Measurements from ENCODE around the gene CHRM5.

Gene CHRM5

DNA sequence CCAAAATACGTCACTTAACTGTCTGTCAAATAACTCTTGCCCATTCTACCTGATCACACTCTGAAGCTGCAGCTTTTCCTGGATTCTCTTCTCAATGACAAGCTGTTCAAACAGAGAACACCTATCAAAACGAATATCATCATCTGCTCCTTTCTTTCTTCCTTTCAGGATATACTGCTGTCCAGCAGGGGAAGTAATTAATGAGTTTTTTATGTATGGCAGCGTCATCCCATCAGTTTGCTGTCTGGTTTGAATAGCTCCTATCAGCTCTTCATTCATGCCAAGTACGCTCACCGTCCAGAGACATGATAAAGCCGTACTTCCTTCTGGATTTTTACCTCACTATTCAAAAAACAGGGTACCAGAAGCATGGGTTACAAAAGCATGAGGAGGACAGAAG lies at the start of gene CHRM5:
CHRM5 (plus strand) TSS at position 274 of the 400 bp plus-strand sequence. CDS start 94,221 bp downstream, outside the sequence.
- DNase-seq = peak; percentile 4

DNA sequence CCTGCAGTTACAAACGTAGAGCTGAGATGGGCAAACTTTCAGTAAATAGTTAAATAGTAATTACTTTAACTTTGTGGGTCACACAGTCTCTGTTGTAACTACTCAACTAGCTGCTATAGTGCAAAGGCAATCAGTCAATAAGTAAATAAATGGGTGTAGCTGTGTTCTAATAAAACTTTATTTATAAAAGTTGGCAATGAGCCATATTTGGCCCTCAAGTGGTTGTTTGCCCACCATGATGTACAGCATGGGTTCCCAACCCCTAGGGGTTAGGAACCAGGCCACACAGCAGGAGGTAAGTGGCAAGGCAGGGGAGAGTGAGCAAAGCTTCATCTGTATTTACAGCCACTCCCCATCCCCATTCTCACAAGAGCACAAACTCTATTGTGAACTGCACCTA lies 44.9 kb upstream of the CHRM5 start:
- no peak for DNase-seq

DNA sequence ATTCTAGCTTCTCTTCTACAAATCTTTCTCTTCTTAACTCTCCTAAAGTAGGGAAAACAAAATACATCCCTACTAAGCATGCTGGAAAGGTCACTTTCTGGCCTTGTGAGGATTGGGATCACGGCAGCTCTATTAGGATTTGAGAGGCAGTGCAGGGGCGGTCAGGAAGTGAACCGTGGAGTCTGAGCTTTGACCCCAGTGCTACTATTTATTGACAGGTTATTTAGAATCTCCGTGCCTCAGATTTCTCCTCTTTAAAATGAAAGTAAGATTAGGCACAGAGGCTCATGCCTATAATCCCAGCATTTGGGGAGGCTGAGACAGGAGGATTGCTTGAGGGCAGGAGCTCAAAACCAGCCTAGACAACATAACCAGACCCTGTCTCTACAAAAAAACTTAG lies 42.0 kb upstream of the CHRM5 start:
- no peak for DNase-seq

DNA sequence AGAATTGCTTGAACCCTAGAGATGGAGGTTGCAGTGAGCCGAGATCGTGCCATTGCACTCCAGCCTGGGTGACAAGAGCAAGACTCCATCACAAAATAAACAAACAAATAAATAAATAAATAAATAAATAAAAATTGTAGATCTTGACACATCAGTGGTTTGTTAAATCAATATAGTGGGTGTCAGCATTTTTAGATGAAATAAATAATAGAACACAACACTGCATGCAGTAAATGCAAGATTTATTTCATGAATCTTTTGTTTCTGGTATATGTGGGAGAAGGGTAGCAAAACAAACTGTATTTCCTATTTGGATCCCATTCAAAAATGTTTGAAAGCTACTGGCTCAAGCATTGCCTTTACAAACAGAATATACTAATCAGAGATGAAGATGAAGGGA lies 35.6 kb upstream of the CHRM5 start:
- no peak for DNase-seq

DNA sequence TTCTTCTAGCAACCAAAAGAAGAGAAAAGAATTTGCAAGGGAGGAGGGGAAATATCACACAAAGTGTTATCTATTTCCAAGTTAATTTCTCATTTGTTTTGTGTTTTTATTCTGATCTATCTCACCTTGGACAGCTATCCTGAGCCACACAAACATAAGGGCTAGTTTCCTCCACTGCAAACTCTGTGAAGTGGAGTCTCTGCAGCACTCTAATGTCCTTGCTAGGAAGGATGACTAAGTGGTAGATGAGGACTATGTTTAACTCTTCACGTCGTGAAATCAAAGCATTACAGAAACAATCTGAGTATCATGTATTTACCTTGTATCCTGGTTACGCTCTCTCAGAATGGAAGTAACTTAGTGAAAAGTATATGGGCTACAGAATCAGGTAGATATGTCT lies 33.9 kb upstream of the CHRM5 start:
- no peak for DNase-seq

DNA sequence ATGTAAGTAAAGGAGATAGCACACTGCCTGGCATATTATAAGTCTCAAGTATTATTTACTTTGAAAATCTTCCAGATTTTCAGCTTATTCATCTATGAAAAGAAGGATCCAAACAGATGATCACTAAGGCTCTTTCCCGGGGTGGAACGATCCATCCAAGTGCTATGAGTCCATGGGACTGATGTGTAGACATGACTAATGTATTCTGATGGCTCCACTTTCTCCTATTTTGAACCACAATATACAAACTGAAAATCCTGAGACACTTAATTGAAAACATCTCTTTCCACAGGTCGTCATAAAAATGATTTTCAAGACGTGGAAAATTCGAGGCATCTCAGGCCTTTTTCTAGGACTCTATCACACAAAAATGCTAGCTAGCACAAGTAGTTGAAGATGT lies 33.4 kb upstream of the CHRM5 start:
- no peak for DNase-seq

DNA sequence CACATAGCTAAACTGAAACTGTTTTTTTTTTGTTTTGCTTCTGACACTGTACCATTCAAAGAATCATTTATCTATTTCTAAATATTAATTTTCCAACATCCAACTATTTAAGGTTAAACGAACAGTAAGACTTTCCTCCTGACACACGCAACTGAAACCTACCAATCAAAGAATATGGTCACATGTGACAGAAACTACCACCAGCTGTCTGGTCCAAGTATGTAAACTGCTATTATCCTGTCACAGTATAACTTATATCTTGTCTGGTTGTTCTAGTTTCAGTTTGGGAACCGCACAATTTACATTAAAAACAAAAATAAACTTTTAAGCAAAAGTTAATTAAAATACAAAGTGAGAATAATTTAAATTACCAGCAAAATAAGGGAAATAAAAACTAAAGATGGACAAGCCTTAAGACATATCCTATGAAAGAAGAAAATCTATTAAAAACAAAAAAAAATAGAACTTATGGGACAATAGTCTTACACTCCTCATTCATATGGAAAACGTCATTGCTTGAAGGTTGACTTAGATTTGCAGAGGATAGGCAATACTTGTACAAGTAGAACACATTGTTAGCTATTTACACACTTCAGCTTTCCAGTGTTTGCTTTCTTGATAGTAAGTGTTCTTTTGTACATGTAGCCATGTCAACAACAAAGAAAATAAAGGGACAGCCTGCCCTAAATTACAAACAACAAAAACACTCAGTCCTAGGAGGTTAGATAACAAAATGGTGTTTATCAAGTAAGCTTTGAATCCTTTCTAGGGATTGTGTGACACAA lies 26.8 kb upstream of the CHRM5 start:
- no peak for DNase-seq

GRCh38 chr15:33946152-33946551 lies 22.1 kb upstream of the CHRM5 start:
- no peak for DNase-seq

DNA sequence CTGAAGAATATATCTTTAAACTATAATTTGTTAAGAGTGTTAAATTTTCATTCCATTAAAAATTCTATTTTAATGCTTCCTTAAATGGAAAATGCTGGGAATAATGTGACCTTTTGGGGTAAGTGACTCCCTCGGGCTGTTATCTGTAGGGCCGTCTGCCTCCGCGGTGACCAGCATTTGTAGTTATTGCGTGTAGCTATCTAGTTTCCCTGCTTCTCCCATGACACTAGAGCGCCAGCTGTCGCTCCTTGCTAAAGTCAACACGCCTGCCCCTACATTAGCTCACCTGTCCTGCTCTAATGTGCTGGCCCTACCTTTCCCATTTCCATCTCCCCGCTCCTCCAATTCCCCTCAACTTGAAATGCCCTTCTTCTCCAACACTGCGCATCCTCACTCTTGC lies 12.4 kb upstream of the CHRM5 start:
- peak; percentile 42 for DNase-seq

- no peak for DNase-seq
Measured at GRCh38 chr15:33956397-33956796, 11.9 kb upstream of the CHRM5 start.

DNA sequence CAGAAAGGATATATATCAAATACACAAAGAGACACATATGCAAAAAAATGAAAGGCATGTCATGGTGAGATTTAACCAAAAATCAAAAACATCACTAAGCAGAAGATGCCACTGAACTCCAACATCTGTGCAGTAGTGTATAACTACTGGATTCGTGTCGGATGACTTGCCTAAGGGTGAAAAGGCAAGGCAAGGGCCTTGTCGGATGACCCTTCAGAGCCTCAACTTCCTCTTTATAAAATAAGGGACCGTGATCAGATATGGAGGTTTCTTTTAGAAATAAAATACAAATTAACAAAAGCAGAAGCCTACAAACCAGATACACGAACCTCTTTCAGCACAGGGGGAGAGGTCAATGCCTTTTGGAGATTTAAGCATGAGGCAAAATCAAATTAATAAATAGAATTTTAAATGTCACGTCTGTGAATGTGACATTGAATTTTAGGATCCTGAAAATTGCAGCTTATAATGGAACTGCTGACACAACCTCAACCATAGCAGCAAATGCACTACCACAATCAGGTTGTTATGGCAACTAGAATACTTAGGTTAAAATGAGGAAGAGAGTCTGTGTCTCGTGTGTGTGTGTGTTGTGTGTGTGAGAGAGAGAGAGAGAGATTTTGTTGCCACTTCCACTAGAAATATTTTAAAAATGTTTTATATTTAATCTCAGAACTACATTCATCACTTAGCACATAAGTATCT lies 8.3 kb upstream of the CHRM5 start:
- no peak for DNase-seq

DNA sequence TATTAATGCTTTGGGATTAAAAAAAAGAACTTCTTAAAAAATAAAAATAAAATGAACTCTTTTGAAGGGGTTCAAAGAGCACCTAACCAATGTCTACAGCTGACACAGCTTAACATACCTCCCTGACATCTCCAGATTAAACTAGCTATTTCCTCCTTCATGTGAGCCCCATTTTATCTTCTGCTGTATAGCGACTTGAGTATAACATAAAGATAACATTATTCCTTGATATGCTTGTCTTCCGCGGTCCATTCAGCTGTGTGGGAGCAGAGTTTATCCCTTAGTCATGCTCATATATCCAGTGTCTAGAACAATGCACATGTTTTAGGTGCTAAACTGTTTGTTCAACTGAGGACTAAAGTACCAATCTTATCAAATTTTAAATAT lies 7.8 kb upstream of the CHRM5 start:
- no peak for DNase-seq

- DNase-seq = peak; percentile 5
Measured at GRCh38 chr15:33963831-33964664, 4.2 kb upstream of the CHRM5 start.

- DNase-seq = no peak
Measured at GRCh38 chr15:33964665-33965040, 3.6 kb upstream of the CHRM5 start.

DNA sequence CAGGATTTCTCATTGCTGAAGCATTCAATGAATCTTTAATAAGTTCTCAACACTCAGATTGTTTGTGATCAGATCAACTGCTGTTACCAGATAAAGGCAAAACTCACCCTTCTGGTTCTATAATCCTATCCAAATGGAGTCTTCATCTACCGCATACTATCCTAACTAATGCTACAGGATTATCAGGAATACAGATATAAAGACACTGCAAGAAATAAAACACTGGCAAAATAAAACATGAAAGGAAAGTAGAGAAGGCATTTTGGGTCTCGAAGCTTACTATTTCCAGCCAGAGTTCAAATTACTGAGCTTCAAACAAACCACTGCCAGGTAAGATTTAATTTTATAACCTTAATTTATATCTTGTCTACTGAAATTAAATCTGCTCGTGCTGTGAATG lies 524 bp downstream of the CHRM5 start:
- DNase-seq = no peak

DNA sequence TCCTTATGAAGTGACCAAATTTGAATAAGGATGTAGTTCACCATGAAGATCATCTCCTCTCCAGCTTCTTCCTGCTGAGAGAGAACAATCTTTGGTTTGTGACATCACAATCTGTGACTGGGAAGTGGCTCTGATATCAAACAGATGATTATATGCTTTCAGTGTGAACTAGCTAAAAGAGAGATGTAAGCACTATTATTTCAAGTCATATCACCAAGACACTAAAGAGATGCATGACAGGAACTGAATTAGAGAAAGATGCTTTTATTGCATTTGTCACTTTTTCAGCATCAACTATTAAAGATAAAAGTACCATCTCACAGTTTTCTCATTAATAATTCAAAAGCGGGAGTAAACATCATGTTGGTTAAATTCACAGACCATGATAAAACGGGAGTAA lies 3.5 kb downstream of the CHRM5 start:
- no peak for DNase-seq

- peak; percentile 2 for DNase-seq
Measured at GRCh38 chr15:33975022-33975565, 6.8 kb downstream of the CHRM5 start.

DNA sequence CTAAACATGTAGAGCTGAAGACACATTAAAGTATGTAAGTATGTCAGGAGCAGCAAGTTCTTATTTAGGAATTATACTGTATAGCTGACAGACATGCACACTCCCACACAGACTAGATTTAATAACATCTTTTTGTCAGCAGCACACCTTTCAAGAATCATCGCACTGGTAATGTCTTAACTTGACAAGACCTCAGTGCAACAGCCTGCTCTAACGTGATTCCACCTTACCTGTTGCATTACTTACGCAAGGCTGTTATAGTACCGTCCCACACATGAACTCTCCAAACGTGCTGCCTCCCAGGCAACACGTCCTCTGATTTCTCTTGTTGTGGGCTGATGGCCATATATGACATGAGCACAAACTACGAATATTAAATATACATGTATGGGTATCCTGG lies 11.9 kb downstream of the CHRM5 start:
- DNase-seq = no peak

DNA sequence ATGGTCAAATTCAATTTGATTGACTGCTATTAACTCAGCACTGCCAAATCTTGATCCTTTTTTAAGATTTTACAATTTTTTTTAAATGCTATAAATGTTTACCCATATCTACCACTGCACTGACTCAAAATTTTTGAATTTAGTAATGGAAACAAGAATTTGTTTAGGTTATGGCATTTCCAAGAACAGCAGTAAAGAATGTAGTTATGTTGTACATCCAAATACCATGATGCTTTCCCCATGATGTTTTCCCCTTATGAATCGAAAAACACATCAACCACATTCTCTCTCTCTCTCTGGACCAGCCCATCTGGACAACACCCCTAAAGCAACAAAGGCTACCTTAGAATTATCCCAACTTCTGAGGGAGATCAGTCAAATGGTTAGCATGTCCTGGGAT lies 14.2 kb downstream of the CHRM5 start:
- no peak for DNase-seq

- no peak for DNase-seq
Measured at GRCh38 chr15:33985287-33985686, 17.0 kb downstream of the CHRM5 start.

DNA sequence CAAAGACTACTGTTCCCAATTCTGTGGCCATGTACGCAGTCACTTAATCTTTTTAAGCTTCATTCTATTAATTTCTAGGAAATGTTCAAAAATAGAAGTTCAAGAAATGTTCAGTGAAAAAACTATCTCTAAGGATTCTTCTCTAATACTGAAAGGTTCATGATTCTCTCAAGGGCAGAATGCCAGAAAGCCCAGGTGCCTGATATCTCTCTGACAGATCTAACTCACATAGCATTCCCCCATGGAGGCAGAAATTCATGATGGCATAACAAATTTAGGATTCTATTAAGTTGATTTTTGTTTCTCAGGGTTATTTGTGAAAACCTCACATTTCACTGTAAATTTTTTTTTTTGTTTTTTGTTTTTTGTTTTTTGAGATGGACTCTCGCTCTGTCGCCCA lies 17.5 kb downstream of the CHRM5 start:
- DNase-seq = no peak

- no peak for DNase-seq
Measured at GRCh38 chr15:33987444-33987843, 19.1 kb downstream of the CHRM5 start.

DNA sequence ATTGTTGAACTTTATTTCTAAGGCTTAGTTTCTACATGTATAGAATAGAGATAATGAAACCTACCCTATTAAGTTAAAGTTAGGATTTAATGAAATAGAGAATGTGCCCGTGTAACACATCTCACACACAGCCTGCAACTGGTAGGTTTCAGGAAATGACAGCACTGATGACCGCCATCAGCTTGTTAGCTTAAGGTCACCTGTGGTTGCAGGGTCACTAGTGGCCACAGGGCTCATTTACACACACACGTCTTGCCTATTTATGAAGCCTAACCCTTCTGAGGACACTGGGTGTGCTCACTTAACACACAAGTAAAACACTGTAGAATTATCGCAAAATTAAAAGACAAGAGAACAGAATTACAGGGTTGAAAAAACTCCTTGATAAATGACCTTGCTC lies 20.1 kb downstream of the CHRM5 start:
- no peak for DNase-seq

Data from NCI-H526 treated with DMSO at 0.1 percent for 48 hours (cell line).